ENCODE results near the gene IRF2BP2. TPM values are rescaled to one million over a fixed set of nuclear protein-coding genes. Genes with fewer than 3 reads are reported as not detected.
A peak's percentile ranks its signal among the peaks of the same experiment; 100 is the strongest.

Gene IRF2BP2
- total and polyA plus RNA-seq, 11 donors, result 36.1 to 126 (median 80.1) TPM

- Histone ChIP-seq H3K27me3 (no peaks in the 10 kb centered on the region), H3K4me1 (peaks cover 0 to 33% (median 0%) of the 10 kb centered on the region in 12 donors), H3K4me3 (no peak overlapping the region), H3K9me3 (no peaks in the 10 kb centered on the region), H3K27ac (peak overlapping the region in 1 of 12 donors; percentile 85), H3K36me3 (no peaks in the 10 kb centered on the region)
- ATAC-seq (peak; percentile 65 to 86 (median 70)), DNase-seq (no peak)
- TF ChIP-seq CTCF (IDR thresholded peaks at IDR 0.05) (peak in 2 of 12 donors; percentile 4 to 9), POLR2A (IDR thresholded peaks at IDR 0.05) (no peak)
- WGBS, 4 donors, result 74 to 80% (median 76%) methylated on average over 12 of the region's 12 CpGs
- intact Hi-C loops (cut with DNase I), result loop anchor here in 1 of 10 donors (5.0 kb wide), 1 partner anchor 35 kb away; no protein-coding TSS in a partner anchor
Measured at GRCh38 chr1:234656944-234657654, 47.1 kb upstream of the IRF2BP2 start.

DNA sequence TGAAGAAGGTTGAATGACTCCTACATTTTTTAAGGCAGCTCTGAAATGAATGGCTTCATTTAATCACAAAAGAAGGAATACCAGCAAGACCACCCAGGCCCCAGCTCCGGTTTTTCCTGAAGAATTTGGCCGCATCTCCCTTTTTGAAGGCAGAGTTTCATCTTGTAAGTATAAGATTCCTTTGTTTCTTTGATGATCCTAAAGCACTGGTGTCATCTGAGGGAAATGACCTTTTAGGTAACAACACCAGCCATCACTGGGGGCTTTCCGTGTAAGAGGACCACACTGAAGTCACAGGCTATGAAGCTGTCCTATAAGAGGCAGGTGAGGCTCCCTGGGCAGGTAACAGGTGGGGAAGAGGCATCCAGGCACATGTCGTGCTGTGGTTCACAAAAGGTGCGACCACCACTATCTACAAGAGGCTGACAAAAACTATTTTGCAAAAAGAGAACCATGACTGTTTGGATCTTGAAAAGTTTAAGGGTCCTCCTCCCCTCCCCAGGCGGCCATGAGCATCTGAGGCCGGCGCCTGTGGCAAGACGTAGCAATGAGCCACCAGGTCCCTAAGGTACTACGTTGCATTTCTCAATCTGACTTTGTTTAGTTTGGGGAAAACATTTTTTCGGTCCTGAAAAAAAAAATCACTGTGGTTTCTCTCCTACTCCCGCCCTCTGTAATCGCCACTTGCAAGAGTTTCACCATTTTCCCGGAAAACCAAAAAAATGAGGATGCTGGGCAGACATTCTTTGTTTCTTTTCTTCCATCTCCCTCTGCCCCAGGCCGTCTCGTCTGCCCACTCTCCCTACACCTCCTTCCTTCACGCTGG lies 46.3 kb upstream of the IRF2BP2 start:
- H3K27me3 ChIP-seq, result no peaks in the 10 kb centered on the region
- no peaks in the 10 kb centered on the region for H3K9me3 ChIP-seq
- ATAC-seq (no peak), DNase-seq (no peak)
- 95 to 96% (median 96%) methylated on average over 17 of the region's 17 CpGs for WGBS, 4 donors
- peaks cover 0 to 33% (median 0%) of the 10 kb centered on the region in 12 donors for H3K4me1 ChIP-seq
- intact Hi-C loops (cut with DNase I), result loop anchor here in 1 of 10 donors (5.0 kb wide), 1 partner anchor 34 kb away; no protein-coding TSS in a partner anchor
- peak overlapping the region in 1 of 12 donors; percentile 85 for H3K27ac ChIP-seq
- no peak overlapping the region for H3K4me3 ChIP-seq
- no peak for TF ChIP-seq CTCF (IDR thresholded peaks at IDR 0.05)
- TF ChIP-seq POLR2A (IDR thresholded peaks at IDR 0.05), result no peak
- H3K36me3 ChIP-seq, result no peaks in the 10 kb centered on the region

GRCh38 chr1:234655328-234656069 lies 45.5 kb upstream of the IRF2BP2 start:
- DNase-seq, result no peak
- no peaks in the 10 kb centered on the region for H3K9me3 ChIP-seq
- no peaks in the 10 kb centered on the region for H3K36me3 ChIP-seq
- H3K27ac ChIP-seq, result no peak overlapping the region
- no peaks in the 10 kb centered on the region for H3K27me3 ChIP-seq
- no peak for ATAC-seq
- H3K4me3 ChIP-seq, result no peak overlapping the region
- WGBS, 4 donors, result 81 to 92% (median 91%) methylated on average over 8 of the region's 8 CpGs
- intact Hi-C loops (cut with DNase I), result loop anchor here in 1 of 10 donors (5.0 kb wide), 1 partner anchor 33 kb away; no protein-coding TSS in a partner anchor
- H3K4me1 ChIP-seq, result peaks cover 0 to 33% (median 0%) of the 10 kb centered on the region in 12 donors
- TF ChIP-seq CTCF (IDR thresholded peaks at IDR 0.05) (no peak), POLR2A (IDR thresholded peaks at IDR 0.05) (no peak)
